SK-N-SH treated with all-trans-retinoic acid at 6 μM for 48 hours (cell line): ENCODE results near the gene PHF2.

Experiments
- ARNTL ChIP-seq: fragments of 450-650 bp; formaldehyde crosslinking; IDR thresholded peaks from 2 replicates; pipeline ENCODE4 v1.5.0; 2020; ENCODE audit warnings: low read depth, mild to moderate bottlenecking, moderate library complexity, borderline replicate concordance
- CSDC2 ChIP-seq: fragments of 250-450 bp; sonication (Bioruptor Pico); IDR thresholded peaks from 2 replicates; pipeline ENCODE4 v1.5.0; 2020; ENCODE audit warnings: mild to moderate bottlenecking, moderate library complexity
- ZC3H10 ChIP-seq: fragments of 250-450 bp; sonication (Bioruptor Pico); IDR thresholded peaks from 2 replicates; pipeline ENCODE4 v1.5.1; 2021; ENCODE audit warnings: mild to moderate bottlenecking, moderate library complexity
- ZFP3 ChIP-seq: fragments of 250-450 bp; sonication (Bioruptor Pico); IDR thresholded peaks from 2 replicates; pipeline ENCODE4 v1.5.0; 2020; ENCODE audit warnings: mild to moderate bottlenecking, moderate library complexity
- ZNF8 ChIP-seq: fragments of 450-650 bp; formaldehyde crosslinking; IDR thresholded peaks from 2 replicates; pipeline ENCODE4 v1.5.0; 2020; ENCODE audit warnings: mild to moderate bottlenecking, moderate library complexity
- TF ChIP-seq, protein P1 (sequence below): fragments of 250-450 bp; sonication (Bioruptor Pico); IDR thresholded peaks from 2 replicates; pipeline ENCODE4 v1.5.1; 2020; ENCODE audit warnings: low read depth, mild to moderate bottlenecking, moderate library complexity

GRCh38 chr9:93594041-93594756, 17.8 kb downstream of the PHF2 start:
- no peak for TF ChIP-seq ZC3H10 (CRISPR knock-in tag)
- TF ChIP-seq, protein P1, sequence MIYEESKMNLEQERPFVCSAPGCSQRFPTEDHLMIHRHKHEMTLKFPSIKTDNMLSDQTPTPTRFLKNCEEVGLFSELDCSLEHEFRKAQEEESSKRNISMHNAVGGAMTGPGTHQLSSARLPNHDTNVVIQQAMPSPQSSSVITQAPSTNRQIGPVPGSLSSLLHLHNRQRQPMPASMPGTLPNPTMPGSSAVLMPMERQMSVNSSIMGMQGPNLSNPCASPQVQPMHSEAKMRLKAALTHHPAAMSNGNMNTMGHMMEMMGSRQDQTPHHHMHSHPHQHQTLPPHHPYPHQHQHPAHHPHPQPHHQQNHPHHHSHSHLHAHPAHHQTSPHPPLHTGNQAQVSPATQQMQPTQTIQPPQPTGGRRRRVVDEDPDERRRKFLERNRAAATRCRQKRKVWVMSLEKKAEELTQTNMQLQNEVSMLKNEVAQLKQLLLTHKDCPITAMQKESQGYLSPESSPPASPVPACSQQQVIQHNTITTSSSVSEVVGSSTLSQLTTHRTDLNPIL = no peak
- TF ChIP-seq ZNF8 (CRISPR knock-in tag) = no peak
- no peak for TF ChIP-seq CSDC2 (CRISPR knock-in tag)
- no peak for TF ChIP-seq ZFP3 (CRISPR knock-in tag)
- no peak for TF ChIP-seq ARNTL (CRISPR knock-in tag)
